DMS53 (cell line): ENCODE data around the gene ANKH.

Experiments
- DNase-seq: peaks from one replicate; lab custom pipeline; 2025; lab: John Stamatoyannopoulos, UW

The ANKH gene

DNA sequence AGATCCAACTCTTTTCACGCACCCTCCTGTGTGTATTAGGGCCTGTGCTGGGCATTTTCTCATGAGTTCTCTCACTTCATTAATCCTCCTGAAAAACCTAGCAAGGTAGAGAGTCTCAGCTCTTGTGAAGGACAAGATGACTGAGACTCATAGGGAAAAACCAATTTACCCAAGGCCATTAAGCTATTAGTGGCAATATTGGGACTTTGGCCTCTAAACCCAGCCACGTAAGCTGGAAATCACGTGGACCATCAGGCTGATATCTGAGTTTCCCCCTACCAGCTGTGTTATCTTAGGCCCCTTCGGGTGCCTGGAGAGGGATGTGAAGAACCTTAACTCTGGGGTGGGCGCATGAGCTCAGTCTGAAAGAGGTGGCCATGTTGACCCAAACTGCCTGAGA, 80.7 kb downstream of the ANKH start:
- DNase-seq = no peak

DNA sequence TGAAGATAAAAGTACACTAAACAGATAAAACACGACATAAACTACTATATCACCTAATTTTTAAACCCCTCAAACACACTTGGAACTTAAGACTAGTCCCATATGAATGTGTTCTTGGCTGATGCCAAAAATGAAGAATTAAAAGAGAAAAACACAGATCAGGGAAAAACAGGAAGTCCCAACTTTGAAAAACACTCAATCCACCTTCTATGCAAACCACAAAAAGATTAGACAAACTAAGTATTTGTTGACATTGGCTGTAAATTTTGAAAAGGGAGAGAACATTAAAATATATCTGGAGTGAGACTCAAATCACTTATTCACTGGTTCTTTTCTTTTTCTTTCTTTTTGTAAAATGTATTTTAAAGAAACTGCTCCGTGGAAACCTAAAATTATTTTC, 81.4 kb downstream of the ANKH start:
- no peak for DNase-seq

- no peak for DNase-seq
These were observed 83.6 kb downstream of the ANKH start for GRCh38 chr5:14787801-14788579.

- DNase-seq = no peak
These were observed 87.9 kb downstream of the ANKH start for GRCh38 chr5:14783691-14784090.

GRCh38 chr5:14782591-14782990, 89.0 kb downstream of the ANKH start:
- DNase-seq = no peak

- no peak for DNase-seq
These were observed 90.5 kb downstream of the ANKH start for GRCh38 chr5:14781106-14781505.

DNA sequence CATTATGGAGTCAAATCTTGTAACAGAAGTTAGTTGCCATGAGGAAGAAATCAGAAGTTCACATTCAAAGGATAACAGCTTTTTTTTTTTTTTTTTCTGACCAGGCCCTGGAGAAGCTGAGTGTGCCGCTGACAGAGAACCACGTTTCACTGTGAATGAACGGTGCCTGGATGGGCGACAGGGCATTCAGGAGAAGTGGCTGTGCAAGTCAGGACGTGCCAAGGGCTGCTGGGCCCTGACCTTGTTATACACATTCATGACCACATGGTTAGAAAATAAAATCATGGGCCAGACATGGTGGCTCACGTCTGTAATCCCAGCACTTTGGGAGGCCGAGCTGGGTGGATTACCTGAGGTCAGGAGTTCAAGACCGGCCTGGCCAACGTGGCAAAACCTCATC, 91.6 kb downstream of the ANKH start:
- DNase-seq = no peak

GRCh38 chr5:14778792-14779070, 92.8 kb downstream of the ANKH start:
- DNase-seq = no peak

DNA sequence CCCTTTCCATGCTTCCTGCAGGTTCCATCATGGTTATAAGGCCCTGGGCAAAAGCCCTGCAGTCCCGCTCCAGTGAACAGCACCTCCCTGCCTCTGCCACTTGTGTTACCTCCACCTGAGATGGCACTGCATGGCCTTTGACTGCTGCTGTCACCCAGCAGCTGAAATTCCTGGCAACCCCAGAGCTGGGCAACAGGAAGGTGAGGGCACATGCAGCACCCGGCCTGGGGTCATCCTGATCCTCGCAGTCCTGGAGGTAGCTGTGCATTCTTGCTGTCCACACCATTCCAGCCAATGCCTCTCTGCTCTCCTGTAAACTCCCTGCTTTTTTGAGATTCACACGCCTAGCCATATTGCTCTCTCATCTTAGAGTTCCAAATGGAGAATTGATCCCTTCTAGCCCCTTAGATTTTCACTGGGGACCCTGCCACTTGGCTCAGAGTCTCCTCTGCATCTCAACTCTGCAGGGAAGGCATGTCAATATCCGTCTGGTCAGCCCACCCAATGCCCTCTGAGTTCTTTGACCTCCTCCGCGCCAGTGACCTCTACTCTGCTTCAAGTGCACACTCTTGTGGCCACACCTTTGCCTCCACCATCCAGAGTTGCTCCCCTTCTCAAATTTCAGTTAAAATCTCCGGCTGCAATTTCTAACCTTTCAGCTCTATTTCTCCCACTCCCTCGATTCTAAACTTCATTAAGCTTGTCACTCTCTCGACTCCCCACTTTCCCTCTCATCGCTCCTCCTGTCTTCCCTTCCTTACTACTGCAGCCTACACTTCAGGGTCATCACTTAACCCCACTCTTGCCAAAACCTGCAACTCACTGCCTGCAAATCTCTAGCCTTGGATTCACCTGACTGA, 93.4 kb downstream of the ANKH start:
- peak; percentile 28 for DNase-seq

GRCh38 chr5:14777187-14777586, 94.4 kb downstream of the ANKH start:
- no peak for DNase-seq

DNA sequence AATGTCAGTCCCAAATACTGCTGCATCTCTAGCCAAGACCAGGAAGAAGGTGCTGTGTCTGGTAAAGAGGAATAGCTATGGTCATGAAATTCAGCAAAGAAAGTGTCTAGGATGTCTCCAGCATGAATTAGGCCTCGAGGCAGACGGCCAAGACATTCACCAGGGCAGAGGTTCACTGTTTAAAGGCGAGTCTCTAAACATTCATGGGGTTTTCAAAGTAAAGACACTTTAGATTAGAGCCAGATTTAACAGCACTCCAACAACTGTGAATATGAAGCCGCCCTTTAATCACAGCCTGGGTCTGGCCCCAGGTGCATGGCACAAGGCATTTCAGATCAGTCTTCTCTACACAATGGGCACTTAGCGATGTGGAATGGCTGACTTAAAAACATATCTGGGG, 95.0 kb downstream of the ANKH start:
- DNase-seq = no peak

- DNase-seq = peak; percentile 44
These were observed 95.7 kb downstream of the ANKH start for GRCh38 chr5:14775857-14776256.

GRCh38 chr5:14773588-14773987, 98.0 kb downstream of the ANKH start:
- DNase-seq = peak; percentile 96

DNA sequence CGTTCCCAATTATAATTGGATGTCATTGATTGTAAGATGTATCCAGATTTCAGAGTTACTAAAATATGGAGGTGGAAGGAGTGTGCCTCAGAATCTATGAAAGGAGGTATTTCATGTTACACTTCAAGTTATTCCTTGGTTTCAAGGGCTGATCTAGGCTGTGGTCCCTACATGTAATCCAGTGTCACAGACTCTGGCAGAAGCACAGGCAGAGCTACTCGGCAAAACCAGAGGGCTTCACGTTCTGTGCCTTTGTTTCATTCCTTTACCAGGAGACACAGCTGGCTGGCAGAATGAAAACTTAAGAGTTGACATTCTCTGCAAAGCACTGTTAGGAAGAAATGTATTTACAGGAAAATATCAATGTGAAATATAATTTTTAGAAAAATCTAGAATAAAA, 99.6 kb downstream of the ANKH start:
- no peak for DNase-seq

- no peak for DNase-seq
These were observed 100.4 kb downstream of the ANKH start for GRCh38 chr5:14771189-14771588.

DNA sequence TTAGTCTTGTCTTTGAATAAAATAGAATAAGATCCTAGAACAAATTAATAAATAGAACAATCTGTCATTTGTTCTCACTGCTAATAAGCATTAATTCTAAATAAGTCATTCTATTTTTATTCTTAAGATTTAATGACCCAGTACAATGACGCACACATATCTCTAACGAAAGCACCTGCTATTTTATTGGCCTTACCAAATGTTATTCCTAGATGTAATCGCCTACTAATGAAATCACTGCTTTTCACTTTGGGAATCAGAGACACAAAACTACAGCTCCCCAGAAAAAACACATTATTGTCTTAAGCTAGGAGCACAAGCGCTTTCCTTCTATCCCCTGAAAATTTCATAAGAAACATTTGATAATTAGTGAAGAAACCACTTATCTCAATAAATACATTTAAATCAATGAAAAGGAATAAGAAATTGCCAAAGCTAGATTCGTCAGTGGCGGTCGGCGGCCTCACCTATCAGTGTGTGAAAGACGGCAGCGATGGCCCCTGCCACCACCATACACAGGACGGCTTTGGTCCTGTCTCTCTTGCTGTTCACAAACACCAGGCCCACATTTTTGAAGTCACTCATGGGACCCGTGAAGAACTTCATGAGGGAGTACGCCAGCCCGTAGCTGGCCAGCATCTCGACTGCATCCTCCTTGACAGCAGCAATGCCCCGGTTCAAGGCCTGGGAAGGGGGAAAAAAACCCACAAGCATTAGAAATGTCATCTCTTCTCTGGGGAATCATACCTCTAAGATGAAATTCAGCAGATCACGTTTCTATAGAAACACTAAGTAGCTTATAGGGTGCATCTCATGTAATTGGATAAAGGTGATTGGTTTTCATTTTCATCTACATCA, 102.8 kb downstream of the ANKH start:
- DNase-seq = no peak

DNA sequence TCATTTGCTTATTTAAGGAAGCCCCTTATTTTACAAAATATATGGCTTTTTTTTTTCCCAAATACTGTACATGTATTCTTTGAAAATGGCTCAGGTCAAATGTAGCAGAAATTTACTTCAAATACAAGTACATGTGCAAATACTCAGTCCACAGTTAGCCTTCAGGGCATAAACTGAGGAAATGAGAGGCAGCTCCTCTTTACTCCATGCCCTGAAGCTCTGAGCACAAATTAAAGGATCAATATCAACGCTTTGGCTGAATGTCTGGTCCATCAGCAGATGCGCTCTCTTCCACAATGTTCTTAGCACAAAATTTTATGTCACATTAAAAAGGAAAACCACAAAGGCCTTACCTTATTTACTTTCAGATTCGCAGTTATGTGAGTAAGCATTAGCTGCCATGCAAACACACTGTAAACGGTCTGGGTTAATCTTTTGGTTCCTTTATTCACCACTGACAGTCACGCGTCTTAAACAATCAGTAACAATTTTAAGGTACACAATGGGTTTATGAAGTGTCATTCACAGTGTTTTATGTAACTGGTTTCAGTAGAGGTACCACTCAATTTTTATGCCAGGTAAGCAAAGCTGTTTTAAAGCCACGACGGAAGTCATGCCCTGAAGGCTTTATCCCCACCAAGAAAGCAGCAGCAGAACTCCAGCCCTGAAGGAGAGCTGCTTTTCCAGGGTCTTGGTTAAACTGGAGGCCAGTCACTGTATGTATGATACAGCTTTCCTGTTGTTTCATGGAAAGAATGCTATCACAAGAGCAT, 103.7 kb downstream of the ANKH start:
- peak; percentile 84 for DNase-seq

DNA sequence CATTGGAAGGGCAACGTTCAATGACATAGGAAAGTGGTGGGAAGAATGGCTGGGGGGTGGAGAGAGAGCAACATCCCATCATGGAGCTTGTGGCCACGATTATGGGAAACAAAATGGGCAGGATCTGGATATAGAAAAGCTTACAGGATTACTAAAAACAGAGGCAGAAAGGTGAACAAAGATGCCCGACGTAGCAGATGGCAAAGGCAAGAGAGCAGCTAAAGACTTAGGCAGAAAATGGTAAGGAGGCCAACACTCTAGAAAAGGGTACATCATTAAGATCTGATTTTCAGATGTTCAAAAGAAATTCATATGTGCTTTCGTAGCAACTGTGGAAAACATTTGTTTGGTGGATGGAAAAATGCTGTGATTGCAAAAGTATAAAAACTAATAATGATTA, 104.5 kb downstream of the ANKH start:
- DNase-seq = no peak

GRCh38 chr5:14766584-14766983, 105.0 kb downstream of the ANKH start:
- no peak for DNase-seq

DNA sequence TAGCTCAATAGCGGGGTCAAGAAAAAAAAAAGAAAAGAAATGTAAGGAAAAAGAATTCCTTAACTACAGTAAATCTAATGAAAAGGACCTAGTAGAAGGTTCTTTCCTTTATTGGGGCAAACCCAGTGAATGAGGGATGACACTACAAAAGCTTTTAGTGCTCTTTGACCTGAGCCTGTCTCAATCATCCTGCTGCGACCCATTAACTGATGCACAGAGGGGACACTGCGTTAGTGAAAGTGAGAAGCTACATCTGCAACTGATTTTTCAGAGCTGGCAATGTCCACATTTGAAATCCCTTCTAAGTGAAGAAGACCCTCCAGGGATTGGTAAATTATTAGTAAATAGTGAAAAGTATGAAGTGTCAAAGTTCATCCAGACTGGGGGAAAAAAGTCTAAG, 106.0 kb downstream of the ANKH start:
- DNase-seq = no peak

- no peak for DNase-seq
These were observed 108.9 kb downstream of the ANKH start for GRCh38 chr5:14762549-14763216.
